Astrocyte of the cerebellum (primary cell): ENCODE data around the gene TCF4.

Experiments used
- DNase-seq: peaks from one replicate; pipeline ENCODE4 v3.0.0-alpha.2; 2011; ENCODE audit warnings: low read depth
- H3K4me3 ChIP-seq: 2 replicates; pipeline ENCODE4 v1.5.1; 2011; ENCODE audit warnings: mild to moderate bottlenecking, low read depth, low read length, moderate library complexity
- in situ Hi-C: cut with HindIII; loops from 2 replicates; pipeline ENCODE4 v1.10.0; 2017; ENCODE audit warnings: low sequenced_read_pairs
- TF ChIP-seq, protein P1 (sequence below): IDR thresholded peaks from 2 replicates; pipeline ENCODE4 v1.5.1; 2012; ENCODE audit warnings: low read length, low read depth, moderate library complexity, mild to moderate bottlenecking; ENCODE audit errors: missing control alignments

TCF4 gene

DNA sequence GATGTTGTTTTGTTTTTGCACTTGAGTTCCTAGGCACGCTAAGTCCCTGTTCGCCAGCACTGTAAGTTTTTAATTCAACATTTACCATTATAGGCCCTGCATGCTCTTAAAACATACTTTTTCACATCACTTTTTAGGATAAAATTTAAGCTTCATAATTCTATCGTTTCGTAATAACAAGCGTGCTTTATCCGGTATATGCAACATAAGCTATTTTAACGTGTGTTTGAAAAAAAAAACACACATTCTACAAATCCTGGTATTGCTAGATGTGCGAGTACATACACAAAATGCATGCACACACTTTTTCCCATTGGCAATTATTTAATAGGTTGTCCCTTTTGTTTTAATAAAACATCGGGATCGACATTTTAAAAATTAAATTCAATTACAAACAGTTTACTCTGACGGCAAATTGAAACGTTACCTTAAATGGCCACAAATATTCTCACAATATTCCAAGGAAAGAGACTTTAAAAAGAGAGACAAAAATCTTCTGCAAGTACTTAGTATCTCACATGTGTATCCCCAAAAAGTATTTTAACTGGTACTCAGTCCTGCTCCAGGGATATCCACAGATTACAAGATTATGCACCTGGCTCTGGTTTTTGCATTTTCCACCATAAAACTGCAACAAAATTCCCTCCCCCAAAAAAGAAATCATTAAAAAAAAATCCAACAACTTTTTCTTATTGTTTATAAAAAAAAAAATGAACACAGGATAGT lies 1.0 kb upstream of the TCF4 start:
- peak overlapping the region; percentile 63 for H3K4me3 ChIP-seq
- DNase-seq = no peak
- TF ChIP-seq, protein P1, sequence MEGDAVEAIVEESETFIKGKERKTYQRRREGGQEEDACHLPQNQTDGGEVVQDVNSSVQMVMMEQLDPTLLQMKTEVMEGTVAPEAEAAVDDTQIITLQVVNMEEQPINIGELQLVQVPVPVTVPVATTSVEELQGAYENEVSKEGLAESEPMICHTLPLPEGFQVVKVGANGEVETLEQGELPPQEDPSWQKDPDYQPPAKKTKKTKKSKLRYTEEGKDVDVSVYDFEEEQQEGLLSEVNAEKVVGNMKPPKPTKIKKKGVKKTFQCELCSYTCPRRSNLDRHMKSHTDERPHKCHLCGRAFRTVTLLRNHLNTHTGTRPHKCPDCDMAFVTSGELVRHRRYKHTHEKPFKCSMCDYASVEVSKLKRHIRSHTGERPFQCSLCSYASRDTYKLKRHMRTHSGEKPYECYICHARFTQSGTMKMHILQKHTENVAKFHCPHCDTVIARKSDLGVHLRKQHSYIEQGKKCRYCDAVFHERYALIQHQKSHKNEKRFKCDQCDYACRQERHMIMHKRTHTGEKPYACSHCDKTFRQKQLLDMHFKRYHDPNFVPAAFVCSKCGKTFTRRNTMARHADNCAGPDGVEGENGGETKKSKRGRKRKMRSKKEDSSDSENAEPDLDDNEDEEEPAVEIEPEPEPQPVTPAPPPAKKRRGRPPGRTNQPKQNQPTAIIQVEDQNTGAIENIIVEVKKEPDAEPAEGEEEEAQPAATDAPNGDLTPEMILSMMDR = no peak
- in situ Hi-C loops = no loop called here

DNA sequence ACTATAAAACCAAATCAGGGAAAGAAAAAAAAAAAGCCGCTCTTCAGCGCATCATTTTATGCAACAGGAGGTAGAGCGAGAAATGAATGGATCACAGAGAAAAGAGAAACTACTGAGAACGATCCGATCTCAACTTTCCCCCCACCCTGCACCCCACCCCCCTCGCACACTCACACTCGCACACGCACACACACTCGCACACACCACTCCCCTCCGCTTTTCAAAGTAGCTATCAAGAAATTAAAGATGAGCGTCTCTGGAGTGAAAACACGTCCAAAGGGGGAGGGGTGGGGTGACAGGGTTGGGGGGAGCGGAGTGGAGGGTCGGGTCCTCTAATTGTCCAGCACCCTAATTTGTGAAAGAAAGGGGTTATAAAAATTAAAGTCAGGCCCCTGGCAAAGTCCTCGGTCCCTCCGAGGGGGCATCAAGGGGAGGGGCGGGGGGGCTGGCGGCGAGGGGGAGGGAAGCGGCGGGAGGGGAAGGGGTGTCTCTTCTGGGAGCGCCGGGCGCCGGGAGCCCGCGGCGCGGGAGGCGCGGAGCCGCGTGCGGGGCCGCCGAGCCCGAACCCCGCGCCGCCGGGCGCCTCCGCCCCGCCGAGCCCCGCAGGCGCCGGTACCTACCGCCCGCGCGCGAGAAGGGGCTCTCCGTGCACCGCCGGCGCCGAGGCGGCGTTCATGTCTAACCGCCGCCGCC lies 428 bp downstream of the TCF4 start:
- in situ Hi-C loops = no loop called here
- no peak for DNase-seq

GRCh38 chr18:55585920-55586561 lies 2.0 kb downstream of the TCF4 start:
- TF ChIP-seq, protein P1 = no peak
- in situ Hi-C loops = no loop called here
- DNase-seq = no peak
- peak overlapping the region; percentile 56 for H3K4me3 ChIP-seq

More for the DNA sequence above, 428 bp downstream of the TCF4 start:
- H3K4me3 ChIP-seq = peak overlapping the region; percentile 63
- TF ChIP-seq, protein P1 = no peak

DNA sequence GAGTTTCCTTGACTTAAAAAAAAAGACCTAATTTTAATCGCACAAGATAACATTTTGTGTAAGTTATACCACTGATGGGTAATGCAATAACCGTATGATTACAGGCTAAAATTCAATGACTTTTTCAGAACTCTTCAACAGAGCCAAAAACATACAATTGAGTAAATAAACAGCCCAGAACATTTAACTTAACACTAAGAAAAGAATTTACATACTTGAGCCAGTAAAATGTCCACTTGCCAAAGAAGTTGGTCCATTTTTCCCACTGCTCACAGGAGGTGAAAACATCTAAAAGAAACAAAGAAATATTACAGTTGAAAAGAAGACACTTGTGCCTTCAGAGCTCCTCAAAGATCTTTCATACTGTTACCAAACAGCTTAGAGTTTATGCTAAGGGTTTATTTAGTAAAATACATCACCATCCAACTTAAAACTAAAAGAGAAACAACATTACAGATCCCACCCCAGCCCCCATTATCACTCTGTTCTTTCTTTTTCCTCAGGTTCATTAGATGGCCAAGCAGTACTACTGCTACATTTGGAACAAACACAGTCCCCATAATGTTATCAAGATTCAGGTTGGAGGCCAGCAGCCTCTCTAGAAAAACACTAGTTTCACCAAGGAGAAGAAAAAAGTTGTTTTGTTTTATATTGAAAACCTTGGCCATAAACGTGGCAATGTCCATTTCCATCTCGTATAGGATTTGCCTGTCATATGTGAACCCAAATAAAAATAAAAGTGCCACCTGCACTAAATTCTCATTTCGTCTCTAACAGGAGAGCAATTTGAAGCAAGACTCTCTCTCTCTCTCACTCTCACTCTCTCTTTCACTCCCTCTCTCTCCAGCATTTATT lies 2.7 kb downstream of the TCF4 start:
- in situ Hi-C loops = no loop called here
- DNase-seq = no peak
- TF ChIP-seq, protein P1 = no peak
- peak overlapping the region; percentile 56 for H3K4me3 ChIP-seq

- no peak for DNase-seq
- TF ChIP-seq, protein P1 = no peak
- H3K4me3 ChIP-seq = no peak overlapping the region
- in situ Hi-C loops = no loop called here
Measured at GRCh38 chr18:55584201-55584600, 3.8 kb downstream of the TCF4 start.

GRCh38 chr18:55582325-55582724 lies 5.7 kb downstream of the TCF4 start:
- no peak overlapping the region for H3K4me3 ChIP-seq
- TF ChIP-seq, protein P1 = no peak
- in situ Hi-C loops = no loop called here
- DNase-seq = no peak
